HCT116 (cell line): Measurements from ENCODE around the gene TGFBR3L. TPM values are rescaled to one million over a fixed set of nuclear protein-coding genes. Genes with fewer than 3 reads are reported as not detected.

Experiments used
- ATAC-seq: fragments of 200-7000 bp; cut with Tn5 transposase; 2 replicates; pipeline ENCODE4 v1.9.1; 2020; ENCODE audit warnings: mild to moderate bottlenecking, moderate library complexity
- BruUV-seq: library from RNA; stranded (reverse); fragments of 400-500 nt; replicated peaks from 2 replicates; lab custom pipeline; 2021; lab: Mats Ljungman, UMichigan
- CTCF ChIA-PET: fragments of 300-600 bp; sonication (Branson Sonifier 250); formaldehyde crosslinking; loops from one replicate; lab custom pipeline; 2021; ENCODE audit warnings: antibody characterized with exemption; lab: Charles Lee
- POLR2A ChIA-PET: fragments of 300-600, 350-600 bp; sonication (Branson Sonifier 250); formaldehyde crosslinking; loops from one replicate; lab custom pipeline; 2021; ENCODE audit warnings: antibody characterized with exemption; lab: Charles Lee
- RAD21 ChIA-PET, 2 experiments: fragments of 300-600 bp; sonication (Branson Sonifier 250); formaldehyde crosslinking; loops; one replicate each; lab custom pipeline; 2023; ENCODE audit warnings: low total read pairs in 2 of 2; ENCODE audit not compliant: uncharacterized antibody in 2 of 2, unreplicated experiment in 2 of 2, low non-redundant PET in 1 of 2; lab: Charles Lee
- DNase-seq: peaks from one replicate; pipeline ENCODE4 v3.0.0-alpha.2; 2010; ENCODE audit warnings: low read depth, low spot score
- H2AFZ ChIP-seq: fragments of 200-600 bp; shearing (Covaris generic), sonication (generic); 2 replicates; pipeline ENCODE4 v1.6.1; 2017; ENCODE audit warnings: low read depth, mixed run types, mixed read lengths, antibody characterized with exemption, low read length; ENCODE audit not compliant: poor library complexity, severe bottlenecking
- H3K27ac ChIP-seq: 2 replicates; pipeline ENCODE4 v1.5.1; 2012; ENCODE audit warnings: low read depth, low read length
- H3K27me3 ChIP-seq: fragments of 200-600 bp; sonication (generic); 2 replicates; pipeline ENCODE4 v1.6.1; 2016; ENCODE audit warnings: mixed run types, low read length, mixed read lengths; ENCODE audit not compliant: insufficient read depth
- H3K36me3 ChIP-seq, 2 experiments: fragments of 200-500 bp in 1 of 2; fragments of 200-600 bp in 1 of 2; sonication (Bioruptor generic) in 1 of 2; sonication (generic) in 1 of 2; 2 replicates each; pipeline versions ENCODE4 v1.5.1 to v1.6.1; 2014 to 2016; ENCODE audit warnings: low read length in 2 of 2, inconsistent platforms in 1 of 2, mixed read lengths in 1 of 2, mixed run types in 1 of 2; ENCODE audit not compliant: insufficient read depth in 2 of 2, control insufficient read depth in 1 of 2
- H3K4me1 ChIP-seq, 2 experiments: fragments of 200-600 bp in 1 of 2; sonication (generic) in 1 of 2; 2 replicates each; pipeline versions ENCODE4 v1.5.1 to v1.6.1; 2012 to 2017; ENCODE audit warnings: low read length in 2 of 2, inconsistent platforms in 1 of 2, mild to moderate bottlenecking in 1 of 2, mixed read lengths in 1 of 2, mixed run types in 1 of 2, moderate library complexity in 1 of 2; ENCODE audit not compliant: insufficient read depth in 2 of 2, control insufficient read depth in 1 of 2
- H3K4me2 ChIP-seq: fragments of 200-600 bp; sonication (generic); 2 replicates; pipeline ENCODE4 v1.6.1; 2017; ENCODE audit warnings: mixed run types, low read length, mixed read lengths
- H3K4me3 ChIP-seq, 2 experiments: fragments of 200-600 bp in 1 of 2; sonication (generic) in 1 of 2; replicated peaks in 1 of 2; 2 replicates each; pipeline ENCODE4 v1.5.1; 2011 to 2016; ENCODE audit warnings: low read length in 2 of 2, control low read depth in 1 of 2, low read depth in 1 of 2, mild to moderate bottlenecking in 1 of 2, mixed read lengths in 1 of 2, mixed run types in 1 of 2
- H3K79me2 ChIP-seq: fragments of 200-600 bp; sonication (generic); 2 replicates; pipeline ENCODE4 v1.6.1; 2017; ENCODE audit warnings: mild to moderate bottlenecking, mixed run types, low read length, moderate library complexity, mixed read lengths; ENCODE audit not compliant: insufficient read depth
- H3K9ac ChIP-seq: fragments of 200-600 bp; sonication (generic); 2 replicates; pipeline ENCODE4 v1.6.1; 2016; ENCODE audit warnings: low read length, mixed read lengths
- H3K9me2 ChIP-seq: fragments of 200-600 bp; sonication (generic), shearing (Covaris generic); 2 replicates; pipeline ENCODE4 v1.6.1; 2017; ENCODE audit warnings: mixed run types, mild to moderate bottlenecking, moderate library complexity; ENCODE audit not compliant: insufficient read depth
- H3K9me3 ChIP-seq, 2 experiments: fragments of 200-500 bp in 1 of 2; fragments of 200-600 bp in 1 of 2; sonication (Bioruptor generic) in 1 of 2; sonication (generic) in 1 of 2; 2 replicates each; pipeline ENCODE4 v1.6.1; 2014 to 2017; ENCODE audit warnings: low read length in 2 of 2, mixed read lengths in 2 of 2, inconsistent platforms in 1 of 2, low read depth in 1 of 2, mild to moderate bottlenecking in 1 of 2, mixed run types in 1 of 2, moderate library complexity in 1 of 2; ENCODE audit not compliant: control insufficient read depth in 1 of 2, insufficient read depth in 1 of 2
- H4K20me1 ChIP-seq: fragments of 200-600 bp; sonication (generic), shearing (Covaris generic); 2 replicates; pipeline ENCODE4 v1.6.1; 2017; ENCODE audit warnings: mixed run types, mild to moderate bottlenecking, moderate library complexity; ENCODE audit not compliant: insufficient read depth
- ATF3 ChIP-seq: IDR thresholded peaks from 2 replicates; pipeline ENCODE4 v1.6.1; 2012
- EGR1 ChIP-seq: IDR thresholded peaks from 2 replicates; pipeline ENCODE4 v1.6.1; 2012; ENCODE audit warnings: low read depth
- EZH2phosphoT487 ChIP-seq: fragments of 200-600 bp; IDR thresholded peaks from 2 replicates; pipeline ENCODE4 v1.6.1; 2018; ENCODE audit warnings: antibody characterized with exemption, borderline replicate concordance
- JUND ChIP-seq: IDR thresholded peaks from 2 replicates; pipeline ENCODE4 v1.6.1; 2012
- POLR2AphosphoS5 ChIP-seq: IDR thresholded peaks from 2 replicates; pipeline ENCODE4 v1.6.1; 2011; ENCODE audit warnings: mild to moderate bottlenecking, low read depth, low read length, moderate library complexity
- RAD21 ChIP-seq: IDR thresholded peaks from 2 replicates; pipeline ENCODE4 v1.6.1; 2012; ENCODE audit warnings: low read depth, mild to moderate bottlenecking
- YY1 ChIP-seq: IDR thresholded peaks from 2 replicates; pipeline ENCODE4 v1.6.1; 2011; ENCODE audit warnings: low read length, low read depth, moderate library complexity, mild to moderate bottlenecking; ENCODE audit not compliant: insufficient replicate concordance; ENCODE audit errors: extremely low read depth
- ZBTB33 ChIP-seq: IDR thresholded peaks from 2 replicates; pipeline ENCODE4 v1.6.1; 2011; ENCODE audit warnings: mild to moderate bottlenecking, low read length, moderate library complexity; ENCODE audit not compliant: insufficient replicate concordance; ENCODE audit errors: extremely low read depth
- intact Hi-C: fragments of 100-400 bp; cut with micrococcal nuclease; formaldehyde crosslinking; loops from 2 replicates; pipeline ENCODE4 v1.10.0; 2022
- total RNA-seq: library from RNA; stranded (reverse); gene quantifications from one replicate; pipeline ENCODE4 v1.2.1, GENCODE V29; 2021; ENCODE audit not compliant: unreplicated experiment

TGFBR3L gene
- total RNA-seq, 1 experiment from 2014 or later: 30.9 TPM

GRCh38 chr19:7865262-7865911 is 49.2 kb upstream of the TGFBR3L start:
- Histone ChIP-seq H3K9me2 (no peaks in the 10 kb centered on the region), H3K27me3 (no peaks in the 10 kb centered on the region), H3K9me3 (no peaks in the 10 kb centered on the region), H3K9ac (no peak overlapping the region), H3K27ac (no peak overlapping the region), H3K79me2 (no peaks in the 10 kb centered on the region), H3K4me3 (no peak overlapping the region), H2AFZ (no peak overlapping the region), H3K4me1 (peaks cover 10 to 43% of the 10 kb centered on the region in 2 experiments), H3K36me3 (no peaks in the 10 kb centered on the region), H4K20me1 (no peaks in the 10 kb centered on the region), H3K4me2 (no peak overlapping the region; the same call in 1 of the 2 replicates)
- intact Hi-C loops: no loop called here
- no TSS peak for BruUV-seq
- RAD21 ChIA-PET: no interaction called here
- no peak for TF ChIP-seq RAD21
- no peak for TF ChIP-seq EGR1
- TF ChIP-seq JUND: no peak
- TF ChIP-seq POLR2AphosphoS5: no peak
- TF ChIP-seq ZBTB33: no peak
- no peak for TF ChIP-seq EZH2phosphoT487
- no peak for TF ChIP-seq YY1
- TF ChIP-seq ATF3: no peak
- ATAC-seq: no peak
- DNase-seq: no peak
- POLR2A ChIA-PET: interaction anchor here (0.7 kb wide), 1 partner anchor 78 kb away, joined by 3 read pairs; the partner anchor contains the start of gene TIMM44
- CTCF ChIA-PET: no interaction called here
